Prostate gland (tissue), 1 donor: ENCODE measurements around the gene CHCHD6.

Experiments
- POLR2A ChIP-seq: fragments of 450-650 bp; IDR thresholded peaks from one replicate; pipeline ENCODE4 v1.6.1; 2016; ENCODE audit warnings: antibody characterized with exemption, mild to moderate bottlenecking
- POLR2AphosphoS5 ChIP-seq: sonication (generic); formaldehyde crosslinking; IDR thresholded peaks from one replicate; pipeline ENCODE4 v1.6.1; 2017; ENCODE audit warnings: antibody characterized with exemption

- no peak for TF ChIP-seq POLR2A
- no peak for TF ChIP-seq POLR2AphosphoS5
Measured at GRCh38 chr3:126758026-126758425, 54.0 kb downstream of the CHCHD6 start.
